ENCODE data around the gene PRKN.

DNA sequence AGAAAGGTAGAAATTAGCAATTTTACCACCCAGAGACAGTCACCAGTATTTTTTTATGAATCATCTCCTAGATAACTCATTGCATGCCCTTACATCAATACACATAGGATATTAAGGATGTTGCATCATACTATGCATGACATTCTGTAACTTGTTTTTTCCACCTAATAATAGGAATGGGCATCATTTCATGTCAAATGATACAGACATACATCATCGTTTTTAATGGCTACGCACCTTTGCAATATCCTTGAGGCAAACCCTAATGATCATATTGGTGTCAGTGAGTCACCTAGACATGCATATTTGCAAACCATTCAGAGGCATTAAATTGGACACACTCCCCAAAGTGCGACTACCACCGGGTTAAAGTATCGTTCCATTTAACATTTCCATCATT, 1144.0 kb downstream of the PRKN start:
- TF ChIP-seq POLR2AphosphoS5 (IDR thresholded peaks at IDR 0.05): no peak
- TF ChIP-seq, protein P1, sequence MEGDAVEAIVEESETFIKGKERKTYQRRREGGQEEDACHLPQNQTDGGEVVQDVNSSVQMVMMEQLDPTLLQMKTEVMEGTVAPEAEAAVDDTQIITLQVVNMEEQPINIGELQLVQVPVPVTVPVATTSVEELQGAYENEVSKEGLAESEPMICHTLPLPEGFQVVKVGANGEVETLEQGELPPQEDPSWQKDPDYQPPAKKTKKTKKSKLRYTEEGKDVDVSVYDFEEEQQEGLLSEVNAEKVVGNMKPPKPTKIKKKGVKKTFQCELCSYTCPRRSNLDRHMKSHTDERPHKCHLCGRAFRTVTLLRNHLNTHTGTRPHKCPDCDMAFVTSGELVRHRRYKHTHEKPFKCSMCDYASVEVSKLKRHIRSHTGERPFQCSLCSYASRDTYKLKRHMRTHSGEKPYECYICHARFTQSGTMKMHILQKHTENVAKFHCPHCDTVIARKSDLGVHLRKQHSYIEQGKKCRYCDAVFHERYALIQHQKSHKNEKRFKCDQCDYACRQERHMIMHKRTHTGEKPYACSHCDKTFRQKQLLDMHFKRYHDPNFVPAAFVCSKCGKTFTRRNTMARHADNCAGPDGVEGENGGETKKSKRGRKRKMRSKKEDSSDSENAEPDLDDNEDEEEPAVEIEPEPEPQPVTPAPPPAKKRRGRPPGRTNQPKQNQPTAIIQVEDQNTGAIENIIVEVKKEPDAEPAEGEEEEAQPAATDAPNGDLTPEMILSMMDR (IDR thresholded peaks at IDR 0.05): no peak
